Esophagus squamous epithelium (tissue), 4 donors: ENCODE data around the gene KATNIP.

Source experiments
- POLR2A ChIP-seq, 4 donors: fragments of 450-650 bp; IDR thresholded peaks; one replicate each; pipeline ENCODE4 v1.6.1; 2017; ENCODE audit warnings: antibody characterized with exemption in 4 of 4, mild to moderate bottlenecking in 4 of 4, moderate library complexity in 3 of 4
- TF ChIP-seq, protein P1 (sequence below), 6 experiments: fragments of 450-650 bp in 4 of 6; fragments of 200-600 bp in 2 of 6; sonication (generic) in 2 of 6; IDR thresholded peaks; one replicate each; pipeline ENCODE4 v1.5.1; 2016 to 2019; ENCODE audit warnings: antibody characterized with exemption in 6 of 6, mild to moderate bottlenecking in 4 of 6, moderate library complexity in 4 of 6

DNA sequence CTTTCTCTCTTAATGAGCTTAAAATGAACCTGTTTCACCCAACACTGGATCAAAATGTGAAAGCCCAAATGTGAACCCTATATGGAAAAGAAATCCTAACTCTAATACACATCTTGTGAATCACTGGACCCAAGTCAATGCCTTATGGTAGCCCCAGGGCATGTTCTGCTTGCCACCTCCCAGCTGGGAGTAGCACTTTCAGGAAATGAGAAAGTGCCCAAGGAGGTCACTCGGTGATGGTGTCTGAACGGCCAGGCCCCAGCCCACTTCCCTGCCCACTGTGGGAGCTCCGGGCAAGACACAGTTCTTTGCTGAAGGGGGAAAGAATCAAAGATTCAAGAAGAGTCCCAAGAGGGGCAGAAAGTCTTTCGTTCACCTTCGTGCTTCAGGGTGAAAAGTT is 46.3 kb upstream of the KATNIP start:
- TF ChIP-seq POLR2A (IDR thresholded peaks at IDR 0.05), result no peak
- TF ChIP-seq, protein P1, sequence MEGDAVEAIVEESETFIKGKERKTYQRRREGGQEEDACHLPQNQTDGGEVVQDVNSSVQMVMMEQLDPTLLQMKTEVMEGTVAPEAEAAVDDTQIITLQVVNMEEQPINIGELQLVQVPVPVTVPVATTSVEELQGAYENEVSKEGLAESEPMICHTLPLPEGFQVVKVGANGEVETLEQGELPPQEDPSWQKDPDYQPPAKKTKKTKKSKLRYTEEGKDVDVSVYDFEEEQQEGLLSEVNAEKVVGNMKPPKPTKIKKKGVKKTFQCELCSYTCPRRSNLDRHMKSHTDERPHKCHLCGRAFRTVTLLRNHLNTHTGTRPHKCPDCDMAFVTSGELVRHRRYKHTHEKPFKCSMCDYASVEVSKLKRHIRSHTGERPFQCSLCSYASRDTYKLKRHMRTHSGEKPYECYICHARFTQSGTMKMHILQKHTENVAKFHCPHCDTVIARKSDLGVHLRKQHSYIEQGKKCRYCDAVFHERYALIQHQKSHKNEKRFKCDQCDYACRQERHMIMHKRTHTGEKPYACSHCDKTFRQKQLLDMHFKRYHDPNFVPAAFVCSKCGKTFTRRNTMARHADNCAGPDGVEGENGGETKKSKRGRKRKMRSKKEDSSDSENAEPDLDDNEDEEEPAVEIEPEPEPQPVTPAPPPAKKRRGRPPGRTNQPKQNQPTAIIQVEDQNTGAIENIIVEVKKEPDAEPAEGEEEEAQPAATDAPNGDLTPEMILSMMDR (IDR thresholded peaks at IDR 0.05), result no peak
